CD4-positive, alpha-beta memory T cell (primary cell): ENCODE measurements around the gene FBRS. TPM values are rescaled to one million over a fixed set of nuclear protein-coding genes. Genes with fewer than 3 reads are reported as not detected.
A peak's percentile ranks its signal among the peaks of the same experiment; 100 is the strongest.
"Not testable (repeated sequence)": the region's sequence is repeated elsewhere in the genome, so short reads cannot be mapped to it uniquely, and the experiment has no call there.

Source experiments
- CTCF ChIA-PET: fragments of 350-600 bp; sonication (Branson Sonifier 250); formaldehyde crosslinking; loops from one replicate; lab custom pipeline; 2021; ENCODE audit warnings: inconsistent platforms; ENCODE audit not compliant: partially characterized antibody; lab: Charles Lee
- POLR2A ChIA-PET: fragments of 350-600 bp; sonication (Branson Sonifier 250); formaldehyde crosslinking; loops from one replicate; lab custom pipeline; 2021; ENCODE audit not compliant: partially characterized antibody; lab: Charles Lee
- DNase-seq, 5 donors: peaks; one replicate each; pipeline versions ENCODE4 v3.0.0 to v3.0.0-alpha.2; 2020 to 2022; ENCODE audit warnings: mixed read lengths in 1 of 5
- H3K27ac ChIP-seq: one replicate; pipeline ENCODE4 v1.7.0; 2013; ENCODE audit warnings: low read depth, low read length
- H3K27me3 ChIP-seq: 2 replicates; pipeline ENCODE4 v1.7.0; 2013; ENCODE audit warnings: mild to moderate bottlenecking, low read length, moderate library complexity; ENCODE audit not compliant: insufficient read depth
- H3K36me3 ChIP-seq: 2 replicates; pipeline ENCODE4 v1.7.0; 2013; ENCODE audit warnings: mild to moderate bottlenecking, low read length, moderate library complexity; ENCODE audit not compliant: insufficient read depth
- H3K4me1 ChIP-seq: 2 replicates; pipeline ENCODE4 v1.7.0; 2013; ENCODE audit warnings: mild to moderate bottlenecking, low read length, moderate library complexity; ENCODE audit not compliant: insufficient read depth
- H3K4me3 ChIP-seq, 2 donors: one replicate each; pipeline ENCODE4 v1.7.0; 2013; ENCODE audit warnings: low read length in 2 of 2, mild to moderate bottlenecking in 1 of 2
- H3K9me3 ChIP-seq, 2 donors: one replicate each; pipeline ENCODE4 v1.7.0; 2013; ENCODE audit warnings: low read length in 2 of 2, control low read depth in 1 of 2; ENCODE audit not compliant: control insufficient read depth in 1 of 2
- H3K27ac Mint-ChIP-seq, 7 donors: one replicate each; pipeline ENCODE4 v1.8.0; 2020 to 2021; ENCODE audit warnings: mixed read lengths in 7 of 7, mild to moderate bottlenecking in 6 of 7, inconsistent platforms in 3 of 7, moderate library complexity in 3 of 7
- H3K27me3 Mint-ChIP-seq, 2 donors: one replicate each; pipeline ENCODE4 v1.8.0; 2020 to 2021; ENCODE audit warnings: mixed read lengths in 2 of 2
- H3K36me3 Mint-ChIP-seq, 2 donors: one replicate each; pipeline ENCODE4 v1.8.0; 2020 to 2021; ENCODE audit warnings: mixed read lengths in 2 of 2, inconsistent platforms in 1 of 2, mild to moderate bottlenecking in 1 of 2
- H3K4me1 Mint-ChIP-seq, 4 donors: one replicate each; pipeline ENCODE4 v1.8.0; 2020 to 2021; ENCODE audit warnings: mixed read lengths in 4 of 4, mild to moderate bottlenecking in 1 of 4
- H3K4me3 Mint-ChIP-seq, 8 donors: one replicate each; pipeline ENCODE4 v1.8.0; 2020 to 2021; ENCODE audit warnings: mixed read lengths in 8 of 8, mild to moderate bottlenecking in 7 of 8, moderate library complexity in 6 of 8, inconsistent platforms in 3 of 8
- H3K9me3 Mint-ChIP-seq, 8 donors: one replicate each; pipeline ENCODE4 v1.8.0; 2020 to 2021; ENCODE audit warnings: mixed read lengths in 8 of 8, mild to moderate bottlenecking in 5 of 8, inconsistent platforms in 3 of 8, moderate library complexity in 1 of 8
- intact Hi-C: fragments of 100-400 bp; cut with micrococcal nuclease; formaldehyde crosslinking; loops from one replicate; pipeline ENCODE4 v1.15.1; 2023
- polyA plus RNA-seq, 2 donors: library from polyadenylated mRNA; unstranded; fragments of 300-500 nt; fragmentation: Illumina TruSeq; gene quantifications; one replicate each; pipeline ENCODE4 v1.2.3, GENCODE V29; 2021
- total RNA-seq, 2 experiments: library from RNA; stranded (reverse); gene quantifications; one replicate each; pipeline ENCODE4 v1.2.3, GENCODE V29; 2021

Gene FBRS
- total and polyA plus RNA-seq, 4 experiments from 2014 or later: 0.70 to 172 (median 85.9) TPM

GRCh38 chr16:30696646-30697045 lies 38.4 kb downstream of the FBRS start:
- H3K4me3 ChIP-seq, intact Hi-C loops, H3K36me3 ChIP-seq, DNase-seq, H3K4me3 Mint-ChIP-seq, H3K27me3 ChIP-seq, H3K9me3 Mint-ChIP-seq, H3K27me3 Mint-ChIP-seq, H3K9me3 ChIP-seq, H3K27ac ChIP-seq: not testable (repeated sequence)
- H3K4me1 Mint-ChIP-seq: peaks cover 22 to 42% (median 33%) of the 10 kb centered on the region in 4 donors
- H3K4me1 ChIP-seq: peaks cover 36% of the 10 kb centered on the region
- H3K36me3 Mint-ChIP-seq: peaks cover 3 to 25% of the 10 kb centered on the region in 2 donors
- CTCF ChIA-PET: interaction anchor here (0.8 to 2.6 kb wide), 11 partner anchors 9 to 1025 kb away, joined by 3 to 21 read pairs (median 5); partner anchors contain the start of genes DCTPP1, FBRS and PRR14
- POLR2A ChIA-PET: interaction anchor here (0.6 to 9.2 kb wide), 7 partner anchors 25 to 319 kb away, joined by 3 to 154 read pairs (median 5); partner anchors contain the start of genes FBRS and PRR14
- peak overlapping the region in 1 of 7 donors; percentile 100 for H3K27ac Mint-ChIP-seq

GRCh38 chr16:30697264-30698138 lies 39.3 kb downstream of the FBRS start:
- peak overlapping the region in 1 of 2 donors; percentile 71 for H3K4me3 ChIP-seq

GRCh38 chr16:30698139-30698815 lies 40.0 kb downstream of the FBRS start:
- intact Hi-C loops: loop anchor here (1.0 to 2.0 kb wide), 12 partner anchors 40 to 1875 kb away; partner anchors contain the start of genes ARMC5, ATXN2L, CFAP119 and FBRS

More at GRCh38 chr16:30697264-30698138, 39.3 kb downstream of the FBRS start:
- Histone ChIP-seq H3K27me3 (no peaks in the 10 kb centered on the region), H3K27ac (peak overlapping the region; percentile 100), H3K36me3 (peaks cover 7% of the 10 kb centered on the region), H3K9me3 (no peaks in the 10 kb centered on the region), H3K4me1 (peaks cover 36% of the 10 kb centered on the region)
- Mint-ChIP-seq H3K27ac (peak overlapping the region; percentile 100), H3K4me3 (peak overlapping the region; percentile 95 to 99 (median 96)), H3K36me3 (peaks cover 3 to 25% of the 10 kb centered on the region in 2 donors), H3K4me1 (peaks cover 22 to 41% (median 33%) of the 10 kb centered on the region in 4 donors), H3K9me3 (peaks cover 0 to 3% (median 0%) of the 10 kb centered on the region in 8 donors), H3K27me3 (peaks cover 0 to 3% of the 10 kb centered on the region in 2 donors)
- POLR2A ChIA-PET: interaction anchor here (1.0 to 9.2 kb wide), 16 partner anchors 9 to 205 kb away, joined by 3 to 154 read pairs (median 4); partner anchors contain the start of genes FBRS, PHKG2, PRR14 and ZNF688
- intact Hi-C loops: loop anchor here (1.0 to 2.0 kb wide), 12 partner anchors 39 to 1875 kb away; partner anchors contain the start of genes ARMC5, ATXN2L, CFAP119 and FBRS
- CTCF ChIA-PET: interaction anchor here (0.7 to 2.6 kb wide), 11 partner anchors 8 to 268 kb away, joined by 3 to 21 read pairs (median 5); partner anchors contain the start of genes DCTPP1, FBRS and PRR14
- no peak for DNase-seq

GRCh38 chr16:30698816-30699614 lies 40.8 kb downstream of the FBRS start, which contains the start of gene SRCAP:
TSS of gene SRCAP (plus strand) at chr16:30699171. CDS start at chr16:30700825, 1,654 bp downstream.
- Histone ChIP-seq H3K9me3 (no peaks in the 10 kb centered on the region), H3K4me3 (peak within 1 kb of the TSS; percentile 61 to 71), H3K4me1 (peaks cover 31% of the 10 kb centered on the region), H3K27ac (peak within 1 kb of the TSS; percentile 100), H3K36me3 (peaks cover 13% of the 10 kb centered on the region), H3K27me3 (no peaks in the 10 kb centered on the region)
- H3K4me3 Mint-ChIP-seq: peak within 1 kb of the TSS; percentile 95 to 99 (median 97)
- H3K9me3 Mint-ChIP-seq: peaks cover 0 to 3% (median 0%) of the 10 kb centered on the region in 8 donors
- CTCF ChIA-PET: no interaction called here
- DNase-seq: peak; percentile 78 to 83 (median 78)
- H3K36me3 Mint-ChIP-seq: peaks cover 9 to 33% of the 10 kb centered on the region in 2 donors
- intact Hi-C loops: loop anchor here (1.0 to 2.0 kb wide), 13 partner anchors 41 to 1876 kb away; partner anchors contain the start of genes ARMC5, ATXN2L, CFAP119 and FBRS
- peaks cover 17 to 38% (median 27%) of the 10 kb centered on the region in 4 donors for H3K4me1 Mint-ChIP-seq
- POLR2A ChIA-PET: interaction anchor here (0.9 to 9.2 kb wide), 13 partner anchors 12 to 291 kb away, joined by 3 to 154 read pairs (median 3); partner anchors contain the start of genes FBRS, ITGAL, PRR14 and ZNF771
- H3K27ac Mint-ChIP-seq: peak within 1 kb of the TSS; percentile 100
- H3K27me3 Mint-ChIP-seq: peaks cover 0 to 3% of the 10 kb centered on the region in 2 donors

More at GRCh38 chr16:30698139-30698815, 40.0 kb downstream of the FBRS start:
- Mint-ChIP-seq H3K27ac (peak overlapping the region; percentile 100), H3K9me3 (peaks cover 0 to 3% (median 0%) of the 10 kb centered on the region in 8 donors), H3K4me3 (peak overlapping the region; percentile 95 to 99 (median 96)), H3K4me1 (peaks cover 22 to 44% (median 32%) of the 10 kb centered on the region in 4 donors), H3K27me3 (peaks cover 0 to 3% of the 10 kb centered on the region in 2 donors), H3K36me3 (peaks cover 6 to 30% of the 10 kb centered on the region in 2 donors)
- no peaks in the 10 kb centered on the region for H3K9me3 ChIP-seq
- peak overlapping the region; percentile 100 for H3K27ac ChIP-seq
- peaks cover 36% of the 10 kb centered on the region for H3K4me1 ChIP-seq
- ChIA-PET POLR2A (interaction anchor here (1.0 to 9.2 kb wide), 23 partner anchors 8 to 280 kb away, joined by 3 to 154 read pairs (median 4); partner anchors contain the start of genes FBRS, ITGAL, PHKG2 and PRR14), CTCF (interaction anchor here (1.7 to 2.6 kb wide), 5 partner anchors 39 to 268 kb away, joined by 4 to 21 read pairs (median 5); partner anchors contain the start of genes DCTPP1, FBRS and PRR14)
- no peaks in the 10 kb centered on the region for H3K27me3 ChIP-seq
- peak; percentile 99 to 100 (median 100) for DNase-seq
- peak overlapping the region; percentile 61 to 71 for H3K4me3 ChIP-seq
- peaks cover 10% of the 10 kb centered on the region for H3K36me3 ChIP-seq

- Histone ChIP-seq H3K36me3 (peaks cover 20% of the 10 kb centered on the region), H3K27me3 (no peaks in the 10 kb centered on the region), H3K9me3 (no peaks in the 10 kb centered on the region), H3K4me1 (peaks cover 29% of the 10 kb centered on the region), H3K27ac (peak overlapping the region; percentile 100), H3K4me3 (peak overlapping the region; percentile 38 to 71)
- Mint-ChIP-seq H3K27ac (peak overlapping the region; percentile 95 to 100 (median 99)), H3K9me3 (peaks cover 0 to 3% (median 0%) of the 10 kb centered on the region in 8 donors), H3K4me3 (peak overlapping the region; percentile 94 to 98 (median 97)), H3K27me3 (peaks cover 0 to 3% of the 10 kb centered on the region in 2 donors), H3K36me3 (peaks cover 14 to 40% of the 10 kb centered on the region in 2 donors), H3K4me1 (peaks cover 16 to 38% (median 26%) of the 10 kb centered on the region in 4 donors)
- intact Hi-C loops: loop anchor here (1.0 to 2.0 kb wide), 4 partner anchors 65 to 1877 kb away; partner anchors contain the start of gene ATXN2L
- CTCF ChIA-PET: interaction anchor here (1.1 kb wide), 1 partner anchor 41 kb away, joined by 4 read pairs; the partner anchor contains the start of gene FBRS
- DNase-seq: no peak
- POLR2A ChIA-PET: interaction anchor here (0.9 to 9.2 kb wide), 10 partner anchors 11 to 292 kb away, joined by 3 to 154 read pairs (median 4); partner anchors contain the start of genes FBRS, ITGAL, PRR14 and ZNF771
Measured at GRCh38 chr16:30699615-30700099, 41.4 kb downstream of the FBRS start.
